ENCODE measurements around the gene DLGAP3. TPM values are rescaled to one million over a fixed set of nuclear protein-coding genes. Genes with fewer than 3 reads are reported as not detected.

The DLGAP3 gene
- total and polyA plus RNA-seq, 2 of the 13 experiments (the other 11 are each of a cell fraction or from before 2014, with no cell fraction given), result 0.03 to 0.04 TPM

DNA sequence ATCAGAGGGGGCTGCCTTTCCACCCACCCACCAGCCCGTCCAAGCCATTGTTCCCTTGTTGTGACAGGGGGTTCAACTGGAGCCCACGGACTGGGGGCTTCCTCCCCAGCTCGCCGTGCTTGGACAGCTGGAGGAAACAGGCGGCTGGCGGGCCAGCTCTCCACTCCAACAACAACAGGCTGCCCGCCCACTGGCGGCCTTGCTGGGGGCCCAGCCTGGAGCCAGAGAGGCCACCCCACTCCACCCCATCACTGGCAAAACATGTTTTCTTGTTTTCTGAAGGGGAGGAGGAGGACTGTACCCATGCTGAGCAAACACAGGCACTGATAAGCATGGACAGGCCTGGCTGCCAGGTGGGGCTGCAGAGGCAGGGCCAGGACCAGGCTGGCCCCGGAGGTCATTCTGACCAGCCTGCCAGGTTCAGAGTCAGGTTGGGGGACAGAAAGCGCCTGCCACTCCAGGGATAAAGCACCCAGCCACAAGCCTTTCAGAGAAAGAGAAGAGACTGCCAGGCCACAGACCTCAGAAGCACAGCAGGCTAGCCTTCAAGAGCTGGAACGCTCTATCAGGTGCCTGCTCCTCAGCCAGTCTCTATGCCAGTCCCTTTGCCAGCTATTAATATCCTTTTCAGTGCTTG, 103.9 kb downstream of the DLGAP3 start (continued):
- TF ChIP-seq, protein P1, sequence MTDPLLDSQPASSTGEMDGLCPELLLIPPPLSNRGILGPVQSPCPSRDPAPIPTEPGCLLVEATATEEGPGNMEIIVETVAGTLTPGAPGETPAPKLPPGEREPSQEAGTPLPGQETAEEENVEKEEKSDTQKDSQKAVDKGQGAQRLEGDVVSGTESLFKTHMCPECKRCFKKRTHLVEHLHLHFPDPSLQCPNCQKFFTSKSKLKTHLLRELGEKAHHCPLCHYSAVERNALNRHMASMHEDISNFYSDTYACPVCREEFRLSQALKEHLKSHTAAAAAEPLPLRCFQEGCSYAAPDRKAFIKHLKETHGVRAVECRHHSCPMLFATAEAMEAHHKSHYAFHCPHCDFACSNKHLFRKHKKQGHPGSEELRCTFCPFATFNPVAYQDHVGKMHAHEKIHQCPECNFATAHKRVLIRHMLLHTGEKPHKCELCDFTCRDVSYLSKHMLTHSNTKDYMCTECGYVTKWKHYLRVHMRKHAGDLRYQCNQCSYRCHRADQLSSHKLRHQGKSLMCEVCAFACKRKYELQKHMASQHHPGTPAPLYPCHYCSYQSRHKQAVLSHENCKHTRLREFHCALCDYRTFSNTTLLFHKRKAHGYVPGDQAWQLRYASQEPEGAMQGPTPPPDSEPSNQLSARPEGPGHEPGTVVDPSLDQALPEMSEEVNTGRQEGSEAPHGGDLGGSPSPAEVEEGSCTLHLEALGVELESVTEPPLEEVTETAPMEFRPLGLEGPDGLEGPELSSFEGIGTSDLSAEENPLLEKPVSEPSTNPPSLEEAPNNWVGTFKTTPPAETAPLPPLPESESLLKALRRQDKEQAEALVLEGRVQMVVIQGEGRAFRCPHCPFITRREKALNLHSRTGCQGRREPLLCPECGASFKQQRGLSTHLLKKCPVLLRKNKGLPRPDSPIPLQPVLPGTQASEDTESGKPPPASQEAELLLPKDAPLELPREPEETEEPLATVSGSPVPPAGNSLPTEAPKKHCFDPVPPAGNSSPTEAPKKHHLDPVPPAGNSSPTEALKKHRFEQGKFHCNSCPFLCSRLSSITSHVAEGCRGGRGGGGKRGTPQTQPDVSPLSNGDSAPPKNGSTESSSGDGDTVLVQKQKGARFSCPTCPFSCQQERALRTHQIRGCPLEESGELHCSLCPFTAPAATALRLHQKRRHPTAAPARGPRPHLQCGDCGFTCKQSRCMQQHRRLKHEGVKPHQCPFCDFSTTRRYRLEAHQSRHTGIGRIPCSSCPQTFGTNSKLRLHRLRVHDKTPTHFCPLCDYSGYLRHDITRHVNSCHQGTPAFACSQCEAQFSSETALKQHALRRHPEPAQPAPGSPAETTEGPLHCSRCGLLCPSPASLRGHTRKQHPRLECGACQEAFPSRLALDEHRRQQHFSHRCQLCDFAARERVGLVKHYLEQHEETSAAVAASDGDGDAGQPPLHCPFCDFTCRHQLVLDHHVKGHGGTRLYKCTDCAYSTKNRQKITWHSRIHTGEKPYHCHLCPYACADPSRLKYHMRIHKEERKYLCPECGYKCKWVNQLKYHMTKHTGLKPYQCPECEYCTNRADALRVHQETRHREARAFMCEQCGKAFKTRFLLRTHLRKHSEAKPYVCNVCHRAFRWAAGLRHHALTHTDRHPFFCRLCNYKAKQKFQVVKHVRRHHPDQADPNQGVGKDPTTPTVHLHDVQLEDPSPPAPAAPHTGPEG (CRISPR knock-in tag; IDR thresholded peaks at IDR 0.05), result no peak
- TF ChIP-seq PCBP2 (optimal IDR thresholded peaks at IDR 0.05; ENCODE audit: low read depth, low read length, poor library complexity, severe bottlenecking) (no peak), AKAP8 (CRISPR knock-in tag; IDR thresholded peaks at IDR 0.05) (no peak), CENPT (CRISPR knock-in tag; IDR thresholded peaks at IDR 0.05; ENCODE audit: low read depth) (no peak), ZNF337 (CRISPR knock-in tag; IDR thresholded peaks at IDR 0.05; ENCODE audit: borderline replicate concordance, low read depth) (no peak), RFX1 (IDR thresholded peaks at IDR 0.05) (no peak), ZNF614 (CRISPR knock-in tag; IDR thresholded peaks at IDR 0.05; ENCODE audit: borderline replicate concordance) (no peak), EP300 (IDR thresholded peaks at IDR 0.05; ENCODE audit: low read depth in 2 of 2, low read length in 2 of 2) (peak in 1 of 2 experiments; percentile 50; a peak in 2 of 4 replicates), EP300 (CRISPR knock-in tag; IDR thresholded peaks at IDR 0.05; ENCODE audit: borderline replicate concordance) (no peak; the same call in 1 of the 2 replicates), SMAD1 (CRISPR knock-in tag; IDR thresholded peaks at IDR 0.05; ENCODE audit: borderline replicate concordance, low read depth) (no peak), ZNF670 (CRISPR knock-in tag; IDR thresholded peaks at IDR 0.05; ENCODE audit: borderline replicate concordance) (no peak), SMARCC2 (IDR thresholded peaks at IDR 0.05) (no peak), ZNF558 (CRISPR knock-in tag; IDR thresholded peaks at IDR 0.05; ENCODE audit: borderline replicate concordance) (no peak), ZNF687 (CRISPR knock-in tag; IDR thresholded peaks at IDR 0.05) (peak; percentile 75), ATF3 (CRISPR knock-in tag; IDR thresholded peaks at IDR 0.05) (no peak), ZNF777 (CRISPR knock-in tag; IDR thresholded peaks at IDR 0.05) (no peak), NR2C2 (CRISPR knock-in tag; IDR thresholded peaks at IDR 0.05; ENCODE audit: borderline replicate concordance) (no peak)
- TF ChIP-seq, protein P2, sequence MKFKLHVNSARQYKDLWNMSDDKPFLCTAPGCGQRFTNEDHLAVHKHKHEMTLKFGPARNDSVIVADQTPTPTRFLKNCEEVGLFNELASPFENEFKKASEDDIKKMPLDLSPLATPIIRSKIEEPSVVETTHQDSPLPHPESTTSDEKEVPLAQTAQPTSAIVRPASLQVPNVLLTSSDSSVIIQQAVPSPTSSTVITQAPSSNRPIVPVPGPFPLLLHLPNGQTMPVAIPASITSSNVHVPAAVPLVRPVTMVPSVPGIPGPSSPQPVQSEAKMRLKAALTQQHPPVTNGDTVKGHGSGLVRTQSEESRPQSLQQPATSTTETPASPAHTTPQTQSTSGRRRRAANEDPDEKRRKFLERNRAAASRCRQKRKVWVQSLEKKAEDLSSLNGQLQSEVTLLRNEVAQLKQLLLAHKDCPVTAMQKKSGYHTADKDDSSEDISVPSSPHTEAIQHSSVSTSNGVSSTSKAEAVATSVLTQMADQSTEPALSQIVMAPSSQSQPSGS (CRISPR knock-in tag; IDR thresholded peaks at IDR 0.05), result no peak

All from HepG2 (cell line).